ENCODE data around the gene GRIN3A. TPM values are rescaled to one million over a fixed set of nuclear protein-coding genes. Genes with fewer than 3 reads are reported as not detected.

Gene GRIN3A
- polyA plus RNA-seq, 1 of the 3 experiments (the other 2 are of a cell fraction) = not detected

DNA sequence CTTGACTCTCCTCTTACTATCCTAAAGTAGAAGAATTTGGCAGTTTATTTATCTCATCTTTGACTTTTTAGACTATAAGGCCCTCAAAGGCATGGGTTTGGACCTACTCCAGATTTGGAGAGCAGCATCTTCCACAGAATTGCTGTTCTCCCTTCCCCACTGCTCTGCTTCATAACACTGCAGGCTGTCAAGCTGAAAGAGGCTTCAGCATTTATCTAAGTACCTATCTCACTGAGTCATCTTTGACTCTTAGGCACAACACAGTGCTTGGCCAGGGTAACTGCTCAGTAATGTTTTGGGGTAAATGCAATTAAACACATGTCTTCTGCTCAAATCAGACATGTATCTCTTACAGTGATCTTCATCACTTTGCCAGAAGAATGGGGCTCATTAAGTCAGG, 60.6 kb downstream of the GRIN3A start (continued):
- 0 out of 4 replicates have a peak, but pooled peaks of 1 of the 2 experiments have one; percentile 47 for TF ChIP-seq EP300 (IDR thresholded peaks at IDR 0.05; ENCODE audit: borderline replicate concordance in 1 of 2, low read depth in 1 of 2, low read length in 1 of 2)
- no peak for TF ChIP-seq RCOR1 (IDR thresholded peaks at IDR 0.05; ENCODE audit: low read length)
- TF ChIP-seq TCF12 (IDR thresholded peaks at IDR 0.05) = peak; percentile 80
- no peak for TF ChIP-seq CHD2 (IDR thresholded peaks at IDR 0.05; ENCODE audit: low read length, partially characterized antibody)
- no peak for TF ChIP-seq ELF1 (IDR thresholded peaks at IDR 0.05)

DNA sequence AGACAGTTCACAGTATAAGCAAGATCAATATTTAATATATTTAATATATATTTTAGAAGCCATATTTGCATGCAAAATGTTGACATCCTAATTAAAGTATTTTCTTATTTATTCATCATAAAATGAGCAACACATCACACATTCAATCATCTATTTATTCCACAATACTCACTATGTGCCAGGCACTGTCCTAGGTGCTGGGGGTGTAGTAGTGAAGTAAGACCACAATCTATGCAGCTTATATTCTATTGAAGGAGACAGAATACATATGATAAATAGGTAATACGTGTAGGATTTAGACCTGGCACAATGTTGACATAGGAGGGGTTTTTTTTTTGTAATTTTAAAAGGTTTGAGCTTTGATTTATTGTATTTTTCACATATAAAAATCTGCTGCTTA, 63.1 kb downstream of the GRIN3A start:
- no peaks in the 10 kb centered on the region for H3K79me2 ChIP-seq (ENCODE audit: insufficient read depth)

More for the DNA sequence above, 63.1 kb downstream of the GRIN3A start:
- no peak for DNase-seq
- TF ChIP-seq TAF1 (IDR thresholded peaks at IDR 0.05; ENCODE audit: borderline replicate concordance, low read depth, low read length) (no peak), JUND (IDR thresholded peaks at IDR 0.05) (no peak), REST (IDR thresholded peaks at IDR 0.05; ENCODE audit: low read depth, low read length) (no peak), CHD2 (IDR thresholded peaks at IDR 0.05; ENCODE audit: low read length, partially characterized antibody) (no peak), EZH2phosphoT487 (IDR thresholded peaks at IDR 0.05; ENCODE audit: borderline replicate concordance, low read depth) (no peak), ELF1 (IDR thresholded peaks at IDR 0.05) (no peak), ZBTB33 (IDR thresholded peaks at IDR 0.05; ENCODE audit: borderline replicate concordance, low read depth) (no peak), GABPA (IDR thresholded peaks at IDR 0.05; ENCODE audit: low read depth) (no peak), RAD21 (IDR thresholded peaks at IDR 0.05; ENCODE audit: low read length) (no peak), RXRA (IDR thresholded peaks at IDR 0.05; ENCODE audit: borderline replicate concordance, low read depth) (no peak), TEAD4 (IDR thresholded peaks at IDR 0.05; ENCODE audit: borderline replicate concordance, insufficient read depth) (no peak), MEF2A (IDR thresholded peaks at IDR 0.05; ENCODE audit: borderline replicate concordance, low read depth) (no peak), NFIC (IDR thresholded peaks at IDR 0.05; ENCODE audit: borderline replicate concordance) (no peak), NRF1 (IDR thresholded peaks at IDR 0.05; ENCODE audit: low read depth, low read length) (no peak), GATA2 (CRISPR knock-in tag; IDR thresholded peaks at IDR 0.05) (no peak), RCOR1 (IDR thresholded peaks at IDR 0.05; ENCODE audit: low read length) (no peak), MAX (IDR thresholded peaks at IDR 0.05; ENCODE audit: low read depth) (no peak)
- TF ChIP-seq, protein P1, sequence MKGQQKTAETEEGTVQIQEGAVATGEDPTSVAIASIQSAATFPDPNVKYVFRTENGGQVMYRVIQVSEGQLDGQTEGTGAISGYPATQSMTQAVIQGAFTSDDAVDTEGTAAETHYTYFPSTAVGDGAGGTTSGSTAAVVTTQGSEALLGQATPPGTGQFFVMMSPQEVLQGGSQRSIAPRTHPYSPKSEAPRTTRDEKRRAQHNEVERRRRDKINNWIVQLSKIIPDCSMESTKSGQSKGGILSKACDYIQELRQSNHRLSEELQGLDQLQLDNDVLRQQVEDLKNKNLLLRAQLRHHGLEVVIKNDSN (IDR thresholded peaks at IDR 0.05; ENCODE audit: borderline replicate concordance, low read depth) = no peak
- TF ChIP-seq, protein P2, sequence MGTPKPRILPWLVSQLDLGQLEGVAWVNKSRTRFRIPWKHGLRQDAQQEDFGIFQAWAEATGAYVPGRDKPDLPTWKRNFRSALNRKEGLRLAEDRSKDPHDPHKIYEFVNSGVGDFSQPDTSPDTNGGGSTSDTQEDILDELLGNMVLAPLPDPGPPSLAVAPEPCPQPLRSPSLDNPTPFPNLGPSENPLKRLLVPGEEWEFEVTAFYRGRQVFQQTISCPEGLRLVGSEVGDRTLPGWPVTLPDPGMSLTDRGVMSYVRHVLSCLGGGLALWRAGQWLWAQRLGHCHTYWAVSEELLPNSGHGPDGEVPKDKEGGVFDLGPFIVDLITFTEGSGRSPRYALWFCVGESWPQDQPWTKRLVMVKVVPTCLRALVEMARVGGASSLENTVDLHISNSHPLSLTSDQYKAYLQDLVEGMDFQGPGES (IDR thresholded peaks at IDR 0.05; ENCODE audit: low read depth, low read length) = no peak
- Histone ChIP-seq H2AFZ (ENCODE audit: low read depth) (no peak overlapping the region), H3F3A (replicated peaks; ENCODE audit: insufficient read depth) (no peaks in the 10 kb centered on the region), H3K36me3 (replicated peaks in 1 of 2; ENCODE audit: control insufficient read depth in 1 of 2, insufficient read depth in 2 of 2, low read length in 1 of 2) (no peaks in the 10 kb centered on the region), H3K4me3 (ENCODE audit: low read depth in 2 of 2, low read length in 1 of 2) (no peak overlapping the region), H3K4me2 (no peak overlapping the region), H3K27me3 (ENCODE audit: insufficient read depth) (no peaks in the 10 kb centered on the region), H3K9ac (no peak overlapping the region), H3K4me1 (ENCODE audit: control insufficient read depth in 1 of 2, insufficient read depth in 2 of 2, low read depth in 1 of 2, low read length in 1 of 2) (peaks cover 0 to 3% of the 10 kb centered on the region in 2 experiments; a peak in 2 of 4 replicates), H4K20me1 (ENCODE audit: insufficient read depth) (no peaks in the 10 kb centered on the region), H3K27ac (ENCODE audit: low read depth in 2 of 2, low read length in 1 of 2) (no peak overlapping the region), H3K9me3 (no peaks in the 10 kb centered on the region), H3K9me2 (no peaks in the 10 kb centered on the region)
- ChIA-PET POLR2A (no interaction called here), CTCF (no interaction called here)
- WGBS (ENCODE audit: low lambda C conversion rate) = 18% methylated on average over 1 of the region's 1 CpG
